Endothelial cell of umbilical vein (primary cell): ENCODE results near the gene ABTB2. TPM values are rescaled to one million over a fixed set of nuclear protein-coding genes. Genes with fewer than 3 reads are reported as not detected.

ENCODE experiments used
- BruUV-seq: library from RNA; stranded (reverse); fragments of 400-500 nt; replicated peaks from 2 replicates; lab custom pipeline; 2021; lab: Mats Ljungman, UMichigan
- CTCF ChIA-PET: fragments of 300-600, 350-600 bp; sonication (Branson Sonifier 250); formaldehyde crosslinking; loops from one replicate; lab custom pipeline; 2021; ENCODE audit warnings: antibody characterized with exemption, inconsistent platforms; lab: Charles Lee
- POLR2A ChIA-PET: fragments of 300-600, 350-600 bp; sonication (Branson Sonifier 250); formaldehyde crosslinking; loops from one replicate; lab custom pipeline; 2021; ENCODE audit warnings: antibody characterized with exemption, inconsistent platforms; lab: Charles Lee
- DNase-seq: peaks from one replicate; pipeline ENCODE4 v3.0.0-alpha.2; 2011; ENCODE audit warnings: low read depth, low spot score
- FAIRE-seq: peaks from 2 replicates; lab custom pipeline; 2011; peaks lifted over from hg19 to GRCh38; lab: Jason Lieb, UNC
- H2AFZ ChIP-seq: 2 replicates; pipeline ENCODE4 v1.6.0; 2012; ENCODE audit warnings: low read depth, low read length, control low read depth, inconsistent platforms
- H3K27ac ChIP-seq: 2 replicates; pipeline ENCODE4 v1.5.1; 2011; ENCODE audit warnings: low read depth, mild to moderate bottlenecking, control low read depth, low read length, moderate library complexity; ENCODE audit not compliant: insufficient read depth
- H3K27me3 ChIP-seq, 2 experiments: 2 replicates each; pipeline versions ENCODE4 v1.6.0 to v1.6.1; 2011; ENCODE audit warnings: low read length in 2 of 2, mixed read lengths in 1 of 2; ENCODE audit not compliant: control insufficient read depth in 2 of 2, insufficient read depth in 2 of 2
- H3K36me3 ChIP-seq, 2 experiments: 2 replicates in 1 of 2; 3 replicates in 1 of 2; pipeline ENCODE4 v1.5.1; 2011; ENCODE audit warnings: low read length in 2 of 2, mild to moderate bottlenecking in 1 of 2, moderate library complexity in 1 of 2; ENCODE audit not compliant: control insufficient read depth in 2 of 2, insufficient read depth in 2 of 2; ENCODE audit errors: extremely low read depth in 1 of 2
- H3K4me1 ChIP-seq: 3 replicates; pipeline ENCODE4 v1.5.1; 2011; ENCODE audit warnings: mild to moderate bottlenecking, low read length; ENCODE audit not compliant: control insufficient read depth, insufficient read depth; ENCODE audit errors: extremely low read depth
- H3K4me2 ChIP-seq: 2 replicates; pipeline ENCODE4 v1.6.1; 2011; ENCODE audit warnings: low read length, control low read depth, mixed read lengths; ENCODE audit not compliant: insufficient read depth
- H3K4me3 ChIP-seq, 3 experiments: fragments of 200-600 bp in 1 of 3; sonication (generic), shearing (Covaris generic) in 1 of 3; replicated peaks in 1 of 3; 2 replicates each; pipeline ENCODE4 v1.5.1; 2011 to 2016; ENCODE audit warnings: control low read depth in 3 of 3, low read length in 3 of 3, mild to moderate bottlenecking in 2 of 3, inconsistent platforms in 1 of 3, low read depth in 1 of 3, moderate library complexity in 1 of 3; ENCODE audit not compliant: insufficient read depth in 1 of 3
- H3K79me2 ChIP-seq: 2 replicates; pipeline ENCODE4 v1.6.0; 2012; ENCODE audit warnings: low read length, inconsistent platforms; ENCODE audit not compliant: control insufficient read depth, insufficient read depth
- H3K9ac ChIP-seq: replicated peaks from 2 replicates; pipeline ENCODE3; 2011; ENCODE audit warnings: low read length, control low read depth; ENCODE audit not compliant: insufficient read depth; ENCODE audit errors: extremely low read depth
- H3K9me1 ChIP-seq: replicated peaks from 3 replicates; pipeline ENCODE4 v1.6.0; 2011; ENCODE audit warnings: mild to moderate bottlenecking, low read length; ENCODE audit not compliant: control insufficient read depth, insufficient read depth; ENCODE audit errors: extremely low read depth
- H3K9me3 ChIP-seq: replicated peaks from 2 replicates; pipeline ENCODE4 v1.5.1; 2012; ENCODE audit warnings: low read length, inconsistent platforms; ENCODE audit not compliant: control insufficient read depth, insufficient read depth
- H4K20me1 ChIP-seq: replicated peaks from 2 replicates; pipeline ENCODE3; 2011; ENCODE audit warnings: mild to moderate bottlenecking, low read length; ENCODE audit not compliant: control insufficient read depth, insufficient read depth; ENCODE audit errors: extremely low read depth
- EZH2 ChIP-seq: IDR thresholded peaks from 2 replicates; pipeline ENCODE4 v1.6.1; 2012; ENCODE audit warnings: borderline replicate concordance, low read depth, mild to moderate bottlenecking, moderate library complexity, low read length, inconsistent platforms; ENCODE audit not compliant: severe bottlenecking
- FOS ChIP-seq: IDR thresholded peaks from 2 replicates; pipeline ENCODE4 v1.6.1; 2011; ENCODE audit warnings: mild to moderate bottlenecking, low read length, moderate library complexity, borderline replicate concordance; ENCODE audit not compliant: insufficient read depth
- JUN ChIP-seq: IDR thresholded peaks from 2 replicates; pipeline ENCODE4 v1.6.1; 2011; ENCODE audit warnings: borderline replicate concordance, low read depth; ENCODE audit not compliant: insufficient read length, insufficient read depth
- MYC ChIP-seq: IDR thresholded peaks from one replicate; pipeline ENCODE4 v1.6.1; 2011; ENCODE audit warnings: mild to moderate bottlenecking, low read depth, low read length
- POLR2A ChIP-seq: IDR thresholded peaks from 2 replicates; pipeline ENCODE4 v1.6.1; 2012; ENCODE audit warnings: low read depth, mild to moderate bottlenecking, control low read depth, low read length
- dilution Hi-C: fragments of 300-500 bp; cut with MboI; formaldehyde crosslinking; loops from one replicate; pipeline ENCODE4 v1.15.0; 2019; ENCODE audit warnings: low sequenced_read_pairs; ENCODE audit not compliant: extremely low pct_ligation_motif_present
- intact Hi-C: fragments of 100-400 bp; cut with micrococcal nuclease; formaldehyde crosslinking; loops from one replicate; pipeline ENCODE4 v1.10.0; 2022
- polyA plus RNA-seq, 4 experiments: library from polyadenylated mRNA; depleted of rRNA in 3 of 4; stranded (reverse) in 3 of 4; unstranded in 1 of 4; fragments of >200 nt; gene quantifications; 2 replicates each; pipeline versions ENCODE4 v1.2.1 to v1.2.3, GENCODE V29; 2011 to 2012; ENCODE audit warnings: missing spikeins in 1 of 4
- total RNA-seq: library from RNA; stranded (reverse); gene quantifications from 2 replicates; pipeline ENCODE4 v1.2.3, GENCODE V29; 2021
- TF ChIP-seq, protein P1 (sequence below): IDR thresholded peaks from 2 replicates; pipeline ENCODE4 v1.6.1; 2011; ENCODE audit not compliant: insufficient read depth, insufficient read length
- TF ChIP-seq, protein P2 (sequence below), 2 donors: IDR thresholded peaks; 1 replicate in 1 of 2; 2 replicates in 1 of 2; pipeline ENCODE4 v1.5.1; 2011; ENCODE audit warnings: low read length in 2 of 2, mild to moderate bottlenecking in 2 of 2, moderate library complexity in 2 of 2, control low read depth in 1 of 2, inconsistent platforms in 1 of 2, low read depth in 1 of 2; ENCODE audit not compliant: insufficient read depth in 1 of 2; ENCODE audit errors: extremely low read depth in 1 of 2

The ABTB2 gene
- total and polyA plus RNA-seq, 2 donors (not counting 3 experiments of a cell fraction or from before 2014, with no cell fraction given): 0.11 to 0.14 TPM

DNA sequence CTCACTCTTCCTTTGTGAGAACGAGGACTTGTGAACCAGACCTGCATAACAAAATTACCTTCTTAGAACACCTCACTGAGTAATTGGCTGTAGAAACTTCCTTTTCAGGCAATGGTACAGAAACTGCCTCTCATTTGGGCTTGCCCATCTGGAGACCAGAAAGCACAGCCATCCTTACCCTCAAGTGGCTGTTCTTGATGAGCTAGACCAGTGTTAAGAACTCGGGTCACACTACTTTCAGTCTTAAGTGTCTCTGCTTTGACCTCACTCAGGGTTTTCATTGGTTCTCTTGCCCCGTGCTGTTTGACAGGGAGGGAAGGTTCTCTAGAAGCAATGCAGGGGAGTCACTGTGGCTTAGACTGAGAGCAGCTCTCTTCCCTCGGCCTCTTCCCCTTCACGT is 223.0 kb downstream of the ABTB2 start:
- no peak overlapping the region for H3K4me2 ChIP-seq
- no peak overlapping the region for H3K4me3 ChIP-seq
- no TSS peak for BruUV-seq
- FAIRE-seq (no peak), DNase-seq (no peak)
- POLR2A ChIA-PET: no interaction called here
- H3K79me2 ChIP-seq: no peaks in the 10 kb centered on the region
- no peak overlapping the region for H3K27ac ChIP-seq
- dilution Hi-C loops: no loop called here
- H3K9ac ChIP-seq: no peak overlapping the region
- TF ChIP-seq MYC (no peak), JUN (no peak), POLR2A (no peak), EZH2 (no peak), FOS (no peak)
- H3K9me3 ChIP-seq: no peaks in the 10 kb centered on the region
- no peaks in the 10 kb centered on the region for H3K4me1 ChIP-seq
- no peak overlapping the region for H2AFZ ChIP-seq
- no peaks in the 10 kb centered on the region for H4K20me1 ChIP-seq
- CTCF ChIA-PET: interaction anchor here (0.8 to 1.7 kb wide), 2 partner anchors 17 to 23 kb away, joined by 3 read pairs; no protein-coding TSS in a partner anchor
- H3K36me3 ChIP-seq: peaks cover 5 to 43% of the 10 kb centered on the region in 2 experiments
- H3K27me3 ChIP-seq: no peaks in the 10 kb centered on the region
- H3K9me1 ChIP-seq: no peaks in the 10 kb centered on the region
- intact Hi-C loops: no loop called here

DNA sequence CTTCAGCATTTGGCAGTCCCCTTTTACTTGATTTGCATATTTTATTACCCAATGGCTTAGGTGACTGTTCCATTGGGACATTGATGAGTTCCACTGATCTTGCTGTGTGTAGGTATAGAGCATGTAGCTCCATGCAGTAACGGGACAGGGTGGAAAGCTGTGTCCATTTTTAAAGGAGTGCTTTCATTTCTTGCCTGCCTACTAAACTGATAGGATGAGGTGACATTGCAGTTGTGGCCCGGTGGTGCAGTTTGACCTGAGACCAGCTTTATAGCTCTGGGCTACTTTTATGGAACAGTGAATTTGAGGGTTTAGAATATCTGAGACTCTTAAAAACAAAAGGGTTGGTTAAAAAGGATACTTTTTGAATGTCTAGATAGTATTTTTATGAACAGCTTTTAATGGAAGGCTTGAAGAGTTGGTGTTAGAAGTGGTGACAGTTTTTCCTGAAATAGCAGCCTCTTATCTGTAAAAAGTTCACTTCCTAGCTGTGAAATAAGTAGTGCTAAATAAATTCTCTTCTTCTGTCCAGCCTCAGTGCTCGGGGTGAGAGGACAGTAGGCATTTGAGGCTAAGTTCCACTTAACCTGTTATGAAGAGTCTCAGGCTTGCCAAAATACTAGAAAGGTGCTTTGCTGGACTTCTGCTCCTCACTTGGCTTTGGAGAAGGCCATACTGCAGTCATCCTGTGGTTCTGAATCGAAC is 225.4 kb downstream of the ABTB2 start:
- ChIA-PET CTCF (no interaction called here), POLR2A (no interaction called here)
- H3K27me3 ChIP-seq: no peaks in the 10 kb centered on the region
- H3K4me1 ChIP-seq: no peaks in the 10 kb centered on the region
- no peaks in the 10 kb centered on the region for H4K20me1 ChIP-seq
- H3K79me2 ChIP-seq: no peaks in the 10 kb centered on the region
- no peak for FAIRE-seq
- H3K9me1 ChIP-seq: no peaks in the 10 kb centered on the region
- no TSS peak for BruUV-seq
- no peak overlapping the region for H3K4me2 ChIP-seq
- no peak overlapping the region for H2AFZ ChIP-seq
- no peak for DNase-seq
- no peak overlapping the region for H3K4me3 ChIP-seq
- intact Hi-C loops (no loop called here), dilution Hi-C loops (no loop called here)
- H3K9ac ChIP-seq: no peak overlapping the region
- H3K9me3 ChIP-seq: no peaks in the 10 kb centered on the region
- no peak overlapping the region for H3K27ac ChIP-seq
- TF ChIP-seq, protein P1, sequence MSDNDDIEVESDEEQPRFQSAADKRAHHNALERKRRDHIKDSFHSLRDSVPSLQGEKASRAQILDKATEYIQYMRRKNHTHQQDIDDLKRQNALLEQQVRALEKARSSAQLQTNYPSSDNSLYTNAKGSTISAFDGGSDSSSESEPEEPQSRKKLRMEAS: no peak
- TF ChIP-seq EZH2: no peak
- no peak for TF ChIP-seq POLR2A
- TF ChIP-seq, protein P2, sequence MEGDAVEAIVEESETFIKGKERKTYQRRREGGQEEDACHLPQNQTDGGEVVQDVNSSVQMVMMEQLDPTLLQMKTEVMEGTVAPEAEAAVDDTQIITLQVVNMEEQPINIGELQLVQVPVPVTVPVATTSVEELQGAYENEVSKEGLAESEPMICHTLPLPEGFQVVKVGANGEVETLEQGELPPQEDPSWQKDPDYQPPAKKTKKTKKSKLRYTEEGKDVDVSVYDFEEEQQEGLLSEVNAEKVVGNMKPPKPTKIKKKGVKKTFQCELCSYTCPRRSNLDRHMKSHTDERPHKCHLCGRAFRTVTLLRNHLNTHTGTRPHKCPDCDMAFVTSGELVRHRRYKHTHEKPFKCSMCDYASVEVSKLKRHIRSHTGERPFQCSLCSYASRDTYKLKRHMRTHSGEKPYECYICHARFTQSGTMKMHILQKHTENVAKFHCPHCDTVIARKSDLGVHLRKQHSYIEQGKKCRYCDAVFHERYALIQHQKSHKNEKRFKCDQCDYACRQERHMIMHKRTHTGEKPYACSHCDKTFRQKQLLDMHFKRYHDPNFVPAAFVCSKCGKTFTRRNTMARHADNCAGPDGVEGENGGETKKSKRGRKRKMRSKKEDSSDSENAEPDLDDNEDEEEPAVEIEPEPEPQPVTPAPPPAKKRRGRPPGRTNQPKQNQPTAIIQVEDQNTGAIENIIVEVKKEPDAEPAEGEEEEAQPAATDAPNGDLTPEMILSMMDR (IDR thresholded peaks at IDR 0.05; ENCODE audit: extremely low read depth in 1 of 2, insufficient read depth in 1 of 2, low read depth in 1 of 2, low read length in 2 of 2): no peak
- no peak for TF ChIP-seq JUN
- peaks cover 10 to 36% of the 10 kb centered on the region in 2 experiments for H3K36me3 ChIP-seq
